HL-60 (cell line): Measurements from ENCODE around the gene KARS1.

Source experiments
- DNase-seq, 2 experiments: peaks; one replicate each; pipeline ENCODE4 v3.0.0-alpha.2; 2010 to 2020; ENCODE audit warnings: low read depth in 1 of 2, low spot score in 1 of 2
- H3K27ac ChIP-seq: fragments of 250-450 bp; sonication (Bioruptor Pico); replicated peaks from 2 replicates; pipeline ENCODE4 v1.5.1; 2020; ENCODE audit warnings: mild to moderate bottlenecking, moderate library complexity
- H3K27me3 ChIP-seq: fragments of 250-450 bp; sonication (Bioruptor Pico); 2 replicates; pipeline ENCODE4 v1.5.1; 2021; ENCODE audit warnings: mild to moderate bottlenecking, moderate library complexity; ENCODE audit not compliant: insufficient read depth, poor library complexity, severe bottlenecking
- H3K4me3 ChIP-seq: replicated peaks from 2 replicates; pipeline ENCODE4 v1.5.1; 2011; ENCODE audit warnings: mild to moderate bottlenecking, control low read depth, low read length; ENCODE audit not compliant: insufficient read depth
- GABPA ChIP-seq: IDR thresholded peaks from 2 replicates; pipeline ENCODE4 v1.6.1; 2012; ENCODE audit warnings: low read depth
- POLR2AphosphoS5 ChIP-seq: IDR thresholded peaks from 2 replicates; pipeline ENCODE4 v1.6.1; 2012; ENCODE audit warnings: low read depth
- SPI1 ChIP-seq: IDR thresholded peaks from 2 replicates; pipeline ENCODE4 v1.6.1; 2012; ENCODE audit warnings: low read depth, mild to moderate bottlenecking, borderline replicate concordance
- TF ChIP-seq, protein P1 (sequence below): IDR thresholded peaks from 2 replicates; pipeline ENCODE4 v1.6.1; 2012; ENCODE audit warnings: low read depth; ENCODE audit not compliant: insufficient replicate concordance
- TF ChIP-seq, protein P2 (sequence below): IDR thresholded peaks from one replicate; pipeline ENCODE4 v1.5.1; 2011; ENCODE audit warnings: low read length, control low read depth, inconsistent platforms; ENCODE audit not compliant: insufficient read depth

KARS1 gene

DNA sequence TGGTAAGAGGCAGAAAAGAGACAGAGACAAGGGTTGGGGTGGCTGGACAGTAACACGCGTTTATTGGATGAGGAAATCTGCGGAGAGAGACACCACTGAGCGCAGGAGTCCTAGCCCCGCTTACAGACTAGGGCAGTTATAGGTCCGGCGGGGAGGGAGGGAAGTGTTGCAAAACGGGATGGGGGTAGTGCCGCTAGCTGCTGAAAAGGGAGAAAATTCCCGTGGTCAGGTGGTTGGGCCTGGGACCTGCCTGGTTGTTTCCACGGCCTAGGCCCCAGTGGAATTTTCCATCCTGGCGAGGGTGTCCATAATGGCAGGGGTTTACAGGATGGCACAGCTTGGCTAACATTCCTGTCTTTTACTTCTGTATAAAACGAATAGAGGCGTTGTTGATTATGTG lies 34.8 kb upstream of the KARS1 start:
- no peak overlapping the region for H3K4me3 ChIP-seq
- no peak overlapping the region for H3K27ac ChIP-seq
- no peaks in the 10 kb centered on the region for H3K27me3 ChIP-seq
- TF ChIP-seq SPI1 (no peak), POLR2AphosphoS5 (no peak), GABPA (no peak)
- TF ChIP-seq, protein P1, sequence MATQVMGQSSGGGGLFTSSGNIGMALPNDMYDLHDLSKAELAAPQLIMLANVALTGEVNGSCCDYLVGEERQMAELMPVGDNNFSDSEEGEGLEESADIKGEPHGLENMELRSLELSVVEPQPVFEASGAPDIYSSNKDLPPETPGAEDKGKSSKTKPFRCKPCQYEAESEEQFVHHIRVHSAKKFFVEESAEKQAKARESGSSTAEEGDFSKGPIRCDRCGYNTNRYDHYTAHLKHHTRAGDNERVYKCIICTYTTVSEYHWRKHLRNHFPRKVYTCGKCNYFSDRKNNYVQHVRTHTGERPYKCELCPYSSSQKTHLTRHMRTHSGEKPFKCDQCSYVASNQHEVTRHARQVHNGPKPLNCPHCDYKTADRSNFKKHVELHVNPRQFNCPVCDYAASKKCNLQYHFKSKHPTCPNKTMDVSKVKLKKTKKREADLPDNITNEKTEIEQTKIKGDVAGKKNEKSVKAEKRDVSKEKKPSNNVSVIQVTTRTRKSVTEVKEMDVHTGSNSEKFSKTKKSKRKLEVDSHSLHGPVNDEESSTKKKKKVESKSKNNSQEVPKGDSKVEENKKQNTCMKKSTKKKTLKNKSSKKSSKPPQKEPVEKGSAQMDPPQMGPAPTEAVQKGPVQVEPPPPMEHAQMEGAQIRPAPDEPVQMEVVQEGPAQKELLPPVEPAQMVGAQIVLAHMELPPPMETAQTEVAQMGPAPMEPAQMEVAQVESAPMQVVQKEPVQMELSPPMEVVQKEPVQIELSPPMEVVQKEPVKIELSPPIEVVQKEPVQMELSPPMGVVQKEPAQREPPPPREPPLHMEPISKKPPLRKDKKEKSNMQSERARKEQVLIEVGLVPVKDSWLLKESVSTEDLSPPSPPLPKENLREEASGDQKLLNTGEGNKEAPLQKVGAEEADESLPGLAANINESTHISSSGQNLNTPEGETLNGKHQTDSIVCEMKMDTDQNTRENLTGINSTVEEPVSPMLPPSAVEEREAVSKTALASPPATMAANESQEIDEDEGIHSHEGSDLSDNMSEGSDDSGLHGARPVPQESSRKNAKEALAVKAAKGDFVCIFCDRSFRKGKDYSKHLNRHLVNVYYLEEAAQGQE, result no peak
- TF ChIP-seq, protein P2, sequence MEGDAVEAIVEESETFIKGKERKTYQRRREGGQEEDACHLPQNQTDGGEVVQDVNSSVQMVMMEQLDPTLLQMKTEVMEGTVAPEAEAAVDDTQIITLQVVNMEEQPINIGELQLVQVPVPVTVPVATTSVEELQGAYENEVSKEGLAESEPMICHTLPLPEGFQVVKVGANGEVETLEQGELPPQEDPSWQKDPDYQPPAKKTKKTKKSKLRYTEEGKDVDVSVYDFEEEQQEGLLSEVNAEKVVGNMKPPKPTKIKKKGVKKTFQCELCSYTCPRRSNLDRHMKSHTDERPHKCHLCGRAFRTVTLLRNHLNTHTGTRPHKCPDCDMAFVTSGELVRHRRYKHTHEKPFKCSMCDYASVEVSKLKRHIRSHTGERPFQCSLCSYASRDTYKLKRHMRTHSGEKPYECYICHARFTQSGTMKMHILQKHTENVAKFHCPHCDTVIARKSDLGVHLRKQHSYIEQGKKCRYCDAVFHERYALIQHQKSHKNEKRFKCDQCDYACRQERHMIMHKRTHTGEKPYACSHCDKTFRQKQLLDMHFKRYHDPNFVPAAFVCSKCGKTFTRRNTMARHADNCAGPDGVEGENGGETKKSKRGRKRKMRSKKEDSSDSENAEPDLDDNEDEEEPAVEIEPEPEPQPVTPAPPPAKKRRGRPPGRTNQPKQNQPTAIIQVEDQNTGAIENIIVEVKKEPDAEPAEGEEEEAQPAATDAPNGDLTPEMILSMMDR, result no peak
- no peak for DNase-seq

DNA sequence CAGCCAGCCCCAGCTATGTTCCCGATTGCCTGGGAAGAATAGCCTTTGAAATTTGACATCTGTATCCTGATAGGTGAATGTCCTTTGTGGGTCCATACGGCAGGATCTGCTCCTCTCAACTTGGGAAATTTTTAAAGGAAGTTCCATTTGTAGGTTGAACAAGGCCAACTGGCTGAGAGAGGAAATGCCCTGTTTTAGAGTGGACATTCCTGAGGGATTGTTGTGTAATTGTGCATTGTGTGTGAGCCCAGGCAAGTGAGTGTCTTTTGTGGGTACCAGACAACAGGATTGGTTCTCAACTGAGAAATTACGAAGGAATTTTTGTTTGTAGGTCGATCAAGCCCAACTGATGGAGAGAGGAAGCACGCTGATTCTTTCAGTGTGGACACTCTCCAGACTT lies 31.9 kb upstream of the KARS1 start:
- TF ChIP-seq, protein P2, result no peak
- TF ChIP-seq, protein P1, result no peak
- TF ChIP-seq SPI1 (no peak), POLR2AphosphoS5 (no peak), GABPA (no peak)
- Histone ChIP-seq H3K27me3 (no peaks in the 10 kb centered on the region), H3K27ac (no peak overlapping the region), H3K4me3 (no peak overlapping the region)
- no peak for DNase-seq

DNA sequence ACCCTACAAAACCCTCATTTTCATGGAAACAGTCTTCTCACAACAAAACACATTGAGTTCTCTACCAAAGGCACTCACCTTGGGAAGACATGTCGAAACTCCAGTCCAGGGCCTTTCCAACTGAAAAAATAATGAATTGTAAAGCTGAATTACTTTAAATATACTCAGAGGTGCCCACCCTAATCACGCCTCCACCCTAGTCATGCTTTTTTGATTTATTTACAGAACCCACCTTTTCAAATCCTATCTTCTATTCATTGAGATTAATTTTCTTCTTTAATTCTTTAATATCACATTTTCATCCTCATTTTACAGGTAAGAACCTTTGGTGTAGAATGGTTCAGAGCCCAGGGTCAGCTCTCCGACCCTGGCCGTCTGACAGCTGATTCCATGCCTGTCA lies 29.4 kb upstream of the KARS1 start, which contains the start of gene CPHXL2:
Gene CPHXL2, minus strand, starts transcription at position 101 of the 400 bp plus-strand sequence. Its CDS starts 10 bp downstream, at position 91.
- DNase-seq, result no peak
- H3K4me3 ChIP-seq, result no peak within 1 kb of the TSS
- no peak within 1 kb of the TSS for H3K27ac ChIP-seq
- H3K27me3 ChIP-seq, result no peaks in the 10 kb centered on the region
- TF ChIP-seq SPI1, result no peak
- TF ChIP-seq, protein P1, result no peak
- no peak for TF ChIP-seq GABPA
- TF ChIP-seq POLR2AphosphoS5, result no peak
- TF ChIP-seq, protein P2, result no peak
